ENCODE data around the gene CDKN1A.
"Not testable (repeated sequence)": the region's sequence is repeated elsewhere in the genome, so short reads cannot be mapped to it uniquely, and the experiment has no call there.

CDKN1A gene

GRCh38 chr6:36698196-36698595 is 19.7 kb downstream of the CDKN1A start:
- no peak for DNase-seq

DNA sequence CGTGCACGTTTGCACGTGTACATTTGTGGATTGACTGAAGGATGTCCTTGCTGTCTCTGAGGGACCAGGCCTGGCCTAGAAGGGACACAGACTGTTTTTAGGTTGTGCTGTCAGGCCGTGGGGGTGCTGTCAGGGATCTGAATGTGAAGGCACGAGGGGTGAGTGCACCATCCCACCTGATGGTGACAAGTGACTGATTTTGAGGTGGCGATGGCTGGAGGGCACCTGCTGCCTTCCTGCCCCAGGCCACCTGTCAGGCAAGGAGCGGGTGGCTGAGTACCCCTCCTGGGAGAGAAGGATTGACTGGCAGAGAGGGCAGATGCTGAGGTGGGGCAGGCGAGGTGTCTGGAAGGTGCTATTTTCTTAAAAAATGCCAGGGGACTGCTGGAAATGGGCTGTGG is 20.4 kb downstream of the CDKN1A start:
- DNase-seq: no peak

DNA sequence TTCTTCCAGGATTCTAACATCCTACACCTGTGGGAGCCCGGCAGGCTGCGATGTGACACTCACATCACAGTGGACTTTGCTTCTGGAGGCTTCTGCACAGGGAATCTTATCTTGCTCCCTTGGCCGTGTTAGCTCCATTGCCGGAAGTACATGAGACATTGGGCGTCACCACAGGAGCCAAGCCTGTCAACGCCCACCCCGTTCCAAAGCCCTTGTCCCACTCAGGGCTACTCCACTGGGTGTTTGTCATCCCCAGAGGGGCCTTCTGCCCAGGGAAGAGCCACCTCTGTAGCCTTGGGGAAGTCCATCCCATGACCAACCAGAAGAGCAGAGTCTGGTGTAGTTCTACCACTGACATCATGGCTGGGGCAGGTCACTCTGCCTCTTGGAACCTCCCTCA is 20.8 kb downstream of the CDKN1A start:
- DNase-seq: no peak

DNA sequence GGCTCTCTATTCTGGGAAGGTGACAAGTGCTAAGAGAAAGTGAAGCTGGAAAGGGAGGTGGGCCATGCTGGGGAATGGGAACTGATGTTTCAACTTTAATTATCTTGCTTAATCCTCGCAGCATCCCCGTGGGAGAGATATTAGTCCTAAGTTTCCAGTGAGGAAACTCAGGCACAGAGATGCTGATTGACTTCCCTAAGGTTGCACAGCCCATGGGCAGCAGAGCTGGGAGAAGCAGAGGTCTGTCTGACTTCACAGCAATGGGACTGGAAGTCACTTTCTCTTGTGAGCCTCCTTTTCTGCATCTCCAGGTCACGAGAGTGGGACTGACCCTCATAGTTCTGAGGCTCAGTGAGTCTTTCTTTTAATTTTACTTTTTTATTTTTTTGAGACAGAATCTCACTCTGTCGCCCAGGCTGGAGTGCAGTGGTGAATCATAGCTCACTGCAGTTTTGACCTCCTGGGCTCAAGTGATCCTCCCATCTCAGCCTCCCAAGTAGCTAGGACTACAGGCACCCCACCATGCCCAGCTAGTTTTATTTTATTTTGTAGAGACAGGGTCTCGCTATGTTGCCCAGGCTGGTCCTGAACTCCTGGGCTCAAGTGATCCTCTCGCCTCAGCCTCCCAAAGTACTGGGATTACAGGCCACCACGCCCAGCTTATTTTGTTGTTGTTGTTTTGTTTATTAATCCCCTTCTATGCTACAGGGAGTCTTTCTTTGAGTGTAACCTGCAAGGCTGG is 21.7 kb downstream of the CDKN1A start:
- no peak for DNase-seq

DNA sequence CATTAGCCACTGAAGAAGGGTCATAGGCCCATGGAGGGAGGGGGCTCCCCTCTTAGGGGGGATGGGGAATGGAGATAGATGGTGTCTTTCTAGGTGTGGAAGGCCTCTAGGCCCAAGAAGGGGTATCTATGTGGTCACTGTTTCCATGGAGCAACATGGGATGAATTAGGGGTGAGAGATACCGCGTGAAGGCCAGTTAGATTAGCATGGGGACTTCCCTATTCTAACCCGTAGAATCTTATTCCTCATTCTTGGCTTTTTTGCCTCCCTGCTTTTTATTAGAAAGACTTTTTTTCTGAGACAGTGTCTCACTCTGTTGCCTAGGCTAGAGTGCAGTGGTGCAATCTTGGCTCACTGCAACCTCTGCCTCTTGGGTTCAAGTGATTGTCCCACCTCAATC is 22.3 kb downstream of the CDKN1A start:
- DNase-seq: no peak

DNA sequence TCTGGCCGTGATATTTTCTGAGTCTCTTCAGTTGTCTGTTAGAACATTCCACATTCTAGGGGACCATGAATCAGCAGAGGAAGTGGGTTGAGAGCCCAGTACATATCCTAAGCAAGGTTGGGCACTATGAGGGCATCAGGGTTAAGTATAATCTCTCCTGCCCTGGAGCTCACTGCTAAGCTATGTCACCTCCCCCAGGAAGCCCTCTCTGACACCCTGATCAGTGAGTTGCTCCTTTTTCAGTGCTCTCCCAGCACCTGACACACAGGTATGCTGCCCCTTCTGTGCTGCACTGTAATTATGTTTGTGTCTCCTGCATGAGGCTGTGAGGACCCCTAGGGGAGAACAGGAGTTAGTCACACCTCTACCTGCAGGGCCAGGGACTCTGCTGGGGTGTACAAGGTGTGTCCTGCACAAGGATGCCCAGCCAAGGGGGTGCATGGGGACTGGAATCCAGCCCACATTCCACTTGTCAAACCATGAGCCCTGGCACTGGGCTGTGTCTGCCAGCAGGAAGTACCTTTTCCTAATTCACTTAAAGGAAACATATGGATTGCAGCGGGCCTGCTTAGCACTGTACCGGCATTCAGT is 23.0 kb downstream of the CDKN1A start:
- no peak for DNase-seq

GRCh38 chr6:36702656-36703055 is 24.1 kb downstream of the CDKN1A start:
- no peak for DNase-seq

GRCh38 chr6:36703081-36703606 is 24.6 kb downstream of the CDKN1A start:
- no peak for DNase-seq

GRCh38 chr6:36703982-36704381 is 25.5 kb downstream of the CDKN1A start:
- no peak for DNase-seq

DNA sequence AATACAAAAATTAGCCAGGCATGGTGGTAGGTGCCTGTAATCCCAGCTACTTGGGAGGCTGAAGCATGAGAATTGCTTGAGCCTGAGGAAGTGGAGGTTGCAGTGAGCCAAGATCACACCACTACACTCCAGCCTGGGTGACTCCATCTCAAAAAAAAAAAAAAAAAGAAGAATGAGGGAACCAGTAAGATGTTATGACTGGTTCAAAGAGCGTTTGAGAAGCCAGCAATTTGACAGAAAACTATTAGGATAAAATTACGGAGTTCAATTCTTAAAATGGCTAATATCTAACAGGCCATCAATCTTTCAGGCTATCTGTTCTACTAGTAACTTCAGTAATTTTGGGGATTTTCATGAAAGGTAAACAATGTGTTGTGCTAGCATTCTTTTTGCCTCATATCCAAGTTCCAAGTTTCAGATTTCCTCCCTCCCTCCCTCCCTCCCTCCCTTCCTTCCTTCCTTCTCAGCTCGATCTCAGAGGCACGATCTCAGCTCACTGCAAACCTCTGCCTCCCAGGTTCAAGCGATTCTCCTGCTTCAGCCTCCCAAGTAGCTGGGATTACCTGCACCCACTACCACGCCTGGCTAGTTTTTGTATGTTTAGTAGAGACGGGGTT is 26.6 kb downstream of the CDKN1A start:
- not testable (repeated sequence) for DNase-seq

DNA sequence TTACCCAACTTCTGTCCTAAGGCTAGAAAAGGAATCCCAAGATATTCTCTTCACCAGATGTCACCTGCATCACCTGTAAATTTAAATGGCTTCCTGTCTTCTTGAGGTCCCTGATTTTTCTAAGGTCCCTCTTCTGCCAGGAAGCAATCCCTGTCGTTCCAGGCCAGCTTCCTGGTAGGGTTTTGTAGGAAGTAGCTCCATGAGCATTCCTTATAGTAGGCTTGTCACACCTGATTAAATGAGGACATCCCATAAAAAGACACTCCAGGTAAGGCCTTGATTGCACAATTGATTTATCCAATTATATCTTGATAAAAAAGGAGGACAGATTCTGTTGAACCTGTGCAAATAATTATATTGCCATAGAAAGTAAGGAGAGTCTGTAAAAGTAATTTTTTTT is 27.8 kb downstream of the CDKN1A start:
- DNase-seq: no peak

DNA sequence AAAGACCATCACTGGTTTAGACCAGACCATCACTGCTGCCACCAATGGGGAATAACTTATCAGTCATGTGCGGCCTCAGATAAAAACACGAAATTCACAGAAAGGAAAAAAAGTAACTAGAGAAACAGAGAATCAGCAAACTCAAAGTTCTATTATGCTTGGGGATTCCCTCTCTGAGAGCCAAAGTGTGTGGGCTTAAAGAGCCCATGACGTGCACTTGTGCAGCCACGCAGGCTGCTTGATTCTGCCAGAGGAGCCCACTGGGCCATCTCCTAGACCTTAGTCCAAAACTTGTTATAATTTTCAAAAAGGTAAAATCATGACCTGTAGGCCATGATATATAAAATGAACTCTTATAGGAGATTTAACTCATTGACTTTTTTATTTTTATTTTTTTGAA is 34.3 kb downstream of the CDKN1A start:
- no peak for DNase-seq

- no peak for DNase-seq
Measured at GRCh38 chr6:36713846-36714245, 35.3 kb downstream of the CDKN1A start.

DNA sequence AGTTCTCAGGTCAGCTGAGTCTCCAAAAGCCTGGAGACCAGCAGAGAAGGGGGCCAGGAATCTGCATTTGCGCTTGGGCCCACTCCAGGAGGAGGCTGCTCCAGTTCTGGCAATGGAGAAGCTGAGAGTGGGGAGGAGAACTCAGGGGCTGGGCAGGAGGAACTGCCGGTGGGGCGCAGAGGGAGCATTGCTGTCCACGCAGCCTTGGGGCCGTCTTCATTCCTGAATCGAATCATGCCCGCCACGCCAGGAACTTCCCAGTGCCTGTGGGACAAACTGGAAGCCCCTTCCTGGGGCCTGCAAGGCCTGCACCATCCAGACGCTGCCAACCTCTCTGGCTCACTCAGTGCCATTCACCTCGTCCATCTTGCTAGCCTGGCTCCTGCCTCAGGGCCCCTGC is 36.0 kb downstream of the CDKN1A start:
- DNase-seq: no peak

GRCh38 chr6:36715469-36715868 is 37.0 kb downstream of the CDKN1A start:
- no peak for DNase-seq

DNA sequence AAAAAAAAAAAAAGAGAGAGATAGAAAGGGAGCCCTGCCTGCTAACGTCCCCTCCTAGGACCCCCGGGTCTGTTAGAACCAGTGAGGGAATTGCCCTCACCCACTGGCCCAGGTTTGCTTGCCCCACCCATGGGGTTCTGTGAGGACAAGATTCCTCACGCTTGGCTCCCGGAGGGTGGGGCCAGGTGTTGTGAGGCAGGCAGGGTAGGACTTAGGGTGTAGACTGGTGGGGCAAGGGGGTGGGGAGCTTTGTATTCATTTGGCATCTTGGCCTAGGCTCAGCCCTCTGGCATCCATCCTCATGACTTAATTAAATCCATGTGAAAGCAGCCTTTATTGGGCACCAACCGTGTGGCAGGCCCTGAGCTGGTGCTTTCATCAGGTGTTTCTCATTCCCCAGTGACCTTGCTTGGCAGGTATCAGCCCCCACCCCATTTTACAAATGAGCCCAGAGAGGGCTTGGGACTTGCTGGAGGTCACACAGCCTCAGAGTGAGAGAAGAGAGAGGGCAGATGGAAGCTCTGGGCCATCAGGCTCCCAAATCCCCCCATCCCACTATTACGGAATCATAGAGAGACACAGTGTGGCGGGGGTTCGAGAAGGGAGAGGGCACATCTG is 38.1 kb downstream of the CDKN1A start:
- DNase-seq: no peak

GRCh38 chr6:36717231-36717825 is 38.8 kb downstream of the CDKN1A start:
- DNase-seq: no peak

GRCh38 chr6:36717871-36718540 is 39.5 kb downstream of the CDKN1A start:
- DNase-seq: no peak

DNA sequence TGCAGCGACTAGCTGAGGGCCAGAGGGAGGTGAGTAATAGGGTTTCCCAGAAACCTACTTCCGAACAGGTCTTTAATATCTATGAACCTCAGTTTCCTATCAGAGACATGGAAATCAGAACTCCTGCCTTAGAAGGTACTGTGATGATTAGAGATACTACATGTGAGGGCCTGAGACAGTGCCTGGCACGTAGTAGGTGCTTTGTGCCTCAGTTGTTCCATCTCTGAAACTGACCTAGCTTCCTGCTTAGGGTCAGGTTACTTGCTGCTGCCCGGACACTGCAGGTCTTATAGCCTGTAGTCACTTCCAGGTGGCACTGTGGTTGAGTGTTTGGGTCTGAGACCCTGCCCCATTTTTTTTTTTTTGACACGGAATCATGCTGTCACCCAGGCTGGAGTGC is 40.0 kb downstream of the CDKN1A start:
- no peak for DNase-seq

GRCh38 chr6:36719126-36719525 is 40.6 kb downstream of the CDKN1A start:
- no peak for DNase-seq

DNA sequence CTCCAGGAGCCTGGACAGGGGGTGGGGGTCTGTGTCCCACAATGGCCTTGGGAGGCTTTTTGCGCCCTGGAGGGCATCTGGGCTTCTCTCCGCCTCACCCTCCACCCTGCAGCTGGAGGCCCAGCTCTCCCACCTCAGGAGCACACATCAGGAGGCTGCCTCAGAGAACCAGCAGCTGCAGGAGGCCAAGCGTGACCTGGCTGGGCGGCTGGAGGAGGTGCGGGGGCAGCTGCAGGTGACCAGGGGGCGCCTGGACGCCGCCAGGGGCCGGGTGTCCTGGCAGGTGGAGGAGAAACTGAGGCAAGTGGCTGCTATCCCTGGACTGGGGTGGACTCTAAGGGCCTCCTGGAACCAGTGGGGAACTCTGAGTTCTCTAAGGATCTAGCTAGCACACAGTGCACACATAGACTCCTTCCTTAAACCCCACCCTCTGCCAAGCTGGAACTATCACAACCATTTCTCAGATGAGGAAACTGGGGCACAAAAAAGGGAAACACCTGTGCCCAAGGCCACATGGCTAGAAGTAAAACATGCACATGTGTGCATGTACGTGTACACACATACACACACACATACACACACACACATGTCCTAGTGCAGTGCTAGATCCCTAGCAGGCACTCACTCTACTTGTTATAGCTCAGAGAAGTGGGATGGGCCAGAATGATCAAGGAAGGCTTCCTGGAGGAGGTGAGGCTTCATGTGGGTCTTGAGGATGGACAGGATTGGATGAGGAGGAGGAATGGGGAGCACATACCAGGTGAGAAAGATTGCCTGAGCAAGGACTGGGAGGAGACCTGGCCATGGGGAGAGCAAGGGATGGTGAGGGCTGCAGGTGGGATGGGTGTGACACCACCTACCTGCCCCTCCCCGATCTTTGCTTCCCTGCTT is 42.0 kb downstream of the CDKN1A start:
- DNase-seq: no peak

All from C1 segment of cervical spinal cord (tissue), 14 donors.